Measurements from ENCODE around the gene B4GALNT4.

DNA sequence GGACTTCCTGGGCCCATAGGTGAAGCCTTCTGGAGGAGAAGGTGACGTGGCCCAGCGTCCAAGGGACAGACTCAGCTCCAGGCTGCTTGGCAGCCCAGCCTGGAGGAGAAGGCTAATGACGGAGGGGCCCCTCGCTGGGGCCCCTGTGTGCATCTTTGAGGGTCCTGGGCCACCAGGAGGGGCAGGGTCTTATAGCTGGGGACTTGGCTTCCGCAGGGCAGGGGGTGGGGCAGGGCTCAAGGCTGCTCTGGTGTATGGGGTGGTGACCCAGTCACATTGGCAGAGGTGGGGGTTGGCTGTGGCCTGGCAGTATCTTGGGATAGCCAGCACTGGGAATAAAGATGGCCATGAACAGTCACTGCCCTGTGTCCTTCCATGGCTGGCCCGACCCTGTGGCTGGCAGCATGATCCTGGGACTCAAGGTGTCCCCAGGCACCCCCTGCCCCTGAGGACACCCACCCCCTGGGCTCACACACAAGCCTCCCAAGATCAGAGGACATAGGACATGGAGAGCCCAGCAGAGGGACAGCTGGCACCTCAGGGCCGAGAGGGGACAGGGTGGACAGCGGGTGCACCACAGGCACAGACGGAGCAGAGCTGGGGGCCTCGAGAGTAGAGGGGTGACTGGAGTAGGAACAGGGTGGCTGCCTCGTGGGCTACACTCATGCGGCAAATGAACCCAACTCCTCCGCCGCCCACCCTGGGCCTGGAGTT is 35.4 kb downstream of the B4GALNT4 start:
- TF ChIP-seq EZH2 (IDR thresholded peaks at IDR 0.05; ENCODE audit: insufficient read depth, poor library complexity, severe bottlenecking) (no peak), EZH2phosphoT487 (IDR thresholded peaks at IDR 0.05; ENCODE audit: insufficient read depth, low read depth) (no peak)
